Measurements from ENCODE around the gene PRDX5. TPM values are rescaled to one million over a fixed set of nuclear protein-coding genes. Genes with fewer than 3 reads are reported as not detected.

The PRDX5 gene
- total and polyA plus RNA-seq, 2 donors (not counting 1 experiment from before 2014, with no cell fraction given): 50.4 to 95.5 TPM

DNA sequence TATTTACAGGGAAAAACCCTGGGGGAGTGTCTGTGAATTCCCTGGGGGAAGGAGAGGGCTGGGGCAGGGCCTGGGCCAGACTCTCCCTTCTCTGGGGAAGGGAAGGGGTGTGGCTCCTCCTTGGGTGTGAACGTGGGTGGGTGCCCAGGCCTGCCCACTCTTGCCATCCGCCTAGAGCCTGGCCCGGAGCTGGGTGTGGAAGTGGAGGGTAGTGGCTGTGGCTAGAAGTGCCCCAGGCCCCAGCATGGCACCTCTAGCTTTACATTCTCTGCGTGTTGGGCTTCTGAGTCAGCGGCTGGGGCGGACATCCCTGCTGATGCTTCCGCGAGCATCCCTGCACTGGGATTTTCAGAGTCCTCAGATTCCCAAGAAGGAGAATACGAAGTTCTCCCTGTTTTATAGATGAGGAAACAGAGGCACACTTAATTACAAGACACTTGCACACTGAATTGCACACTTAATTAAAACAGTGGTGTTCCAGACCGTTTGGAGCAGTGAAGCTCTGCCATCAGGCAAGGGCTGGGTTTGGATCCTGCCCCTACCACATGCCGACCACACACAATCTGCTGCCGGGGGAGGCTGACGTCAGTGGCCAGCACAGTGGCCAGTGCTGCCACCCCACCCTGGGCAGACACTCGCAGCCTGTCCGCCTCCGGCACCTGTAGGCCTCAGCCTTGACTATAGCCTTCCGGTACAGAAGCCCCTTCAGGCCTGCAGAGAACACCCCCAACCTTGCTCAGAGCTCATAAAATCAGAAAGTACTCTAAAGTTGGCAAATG, 41.1 kb upstream of the PRDX5 start:
- H3K4me3 Mint-ChIP-seq: no peak overlapping the region
- ATAC-seq (ENCODE audit: low read depth): no peak
- H3K27me3 Mint-ChIP-seq: no peaks in the 10 kb centered on the region

More for the DNA sequence above, 41.1 kb upstream of the PRDX5 start:
- Histone ChIP-seq H3K27me3 (replicated peaks in 1 of 4; ENCODE audit: control extremely low read depth in 1 of 4, control insufficient read depth in 3 of 4, insufficient read depth in 4 of 4, low read length in 3 of 4) (no peaks in the 10 kb centered on the region), H3K4me3 (ENCODE audit: control extremely low read depth in 1 of 5, extremely low read depth in 1 of 5, insufficient read depth in 1 of 5, low read depth in 2 of 5, low read length in 4 of 5) (no peak overlapping the region), H3K9me3 (ENCODE audit: control extremely low read depth in 1 of 3, control insufficient read depth in 2 of 3, insufficient read depth in 1 of 3, low read length in 2 of 3) (no peaks in the 10 kb centered on the region), H3K27ac (ENCODE audit: low read length in 2 of 2) (no peak overlapping the region), H3K36me3 (replicated peaks in 1 of 2; ENCODE audit: control extremely low read depth in 1 of 2, control insufficient read depth in 1 of 2, extremely low read depth in 1 of 2, insufficient read depth in 2 of 2, low read length in 1 of 2) (peaks cover 0 to 13% of the 10 kb centered on the region in 2 experiments), H3K79me2 (ENCODE audit: control insufficient read depth, insufficient read depth, low read length) (peaks cover 3% of the 10 kb centered on the region), H2AFZ (ENCODE audit: insufficient read depth, low read depth, low read length, poor library complexity, severe bottlenecking) (no peak overlapping the region), H3K4me2 (replicated peaks; ENCODE audit: low read depth, low read length, poor library complexity, severe bottlenecking) (no peak overlapping the region), H3K4me1 (ENCODE audit: control insufficient read depth in 2 of 2, insufficient read depth in 2 of 2, low read length in 2 of 2) (peaks cover 2 to 3% of the 10 kb centered on the region in 2 donors), H3K9ac (ENCODE audit: low read length) (no peak overlapping the region), H4K20me1 (ENCODE audit: control insufficient read depth, insufficient read depth, low read length, poor library complexity, severe bottlenecking) (no peaks in the 10 kb centered on the region)
- TF ChIP-seq EZH2 (IDR thresholded peaks at IDR 0.05; ENCODE audit: borderline replicate concordance, insufficient read depth, low read depth, low read length, poor library complexity, severe bottlenecking): no peak
- TF ChIP-seq, protein P1, sequence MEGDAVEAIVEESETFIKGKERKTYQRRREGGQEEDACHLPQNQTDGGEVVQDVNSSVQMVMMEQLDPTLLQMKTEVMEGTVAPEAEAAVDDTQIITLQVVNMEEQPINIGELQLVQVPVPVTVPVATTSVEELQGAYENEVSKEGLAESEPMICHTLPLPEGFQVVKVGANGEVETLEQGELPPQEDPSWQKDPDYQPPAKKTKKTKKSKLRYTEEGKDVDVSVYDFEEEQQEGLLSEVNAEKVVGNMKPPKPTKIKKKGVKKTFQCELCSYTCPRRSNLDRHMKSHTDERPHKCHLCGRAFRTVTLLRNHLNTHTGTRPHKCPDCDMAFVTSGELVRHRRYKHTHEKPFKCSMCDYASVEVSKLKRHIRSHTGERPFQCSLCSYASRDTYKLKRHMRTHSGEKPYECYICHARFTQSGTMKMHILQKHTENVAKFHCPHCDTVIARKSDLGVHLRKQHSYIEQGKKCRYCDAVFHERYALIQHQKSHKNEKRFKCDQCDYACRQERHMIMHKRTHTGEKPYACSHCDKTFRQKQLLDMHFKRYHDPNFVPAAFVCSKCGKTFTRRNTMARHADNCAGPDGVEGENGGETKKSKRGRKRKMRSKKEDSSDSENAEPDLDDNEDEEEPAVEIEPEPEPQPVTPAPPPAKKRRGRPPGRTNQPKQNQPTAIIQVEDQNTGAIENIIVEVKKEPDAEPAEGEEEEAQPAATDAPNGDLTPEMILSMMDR (IDR thresholded peaks at IDR 0.05): no peak
- Mint-ChIP-seq H3K4me1 (peaks cover 2% of the 10 kb centered on the region), H3K9me3 (ENCODE audit: insufficient read depth) (no peaks in the 10 kb centered on the region), H3K27ac (no peak overlapping the region)
- 96% methylated on average over 13 of the region's 17 CpGs for WGBS (ENCODE audit: insufficient coverage)
- intact Hi-C loops (cut with micrococcal nuclease): no loop called here
- DNase-seq: no peak
- POLR2A ChIA-PET: interaction anchor here (0.6 to 1.2 kb wide), 2 partner anchors 8 to 31 kb away, joined by 3 read pairs; no protein-coding TSS in a partner anchor
- CTCF ChIA-PET: interaction anchor here (0.7 to 2.1 kb wide), 5 partner anchors 24 to 72 kb away, joined by 3 to 10 read pairs (median 4); partner anchors contain the start of genes CATSPERZ and ESRRA

Data from B cell (primary cell).